ENCODE data around the gene TLNRD1. TPM values are rescaled to one million over a fixed set of nuclear protein-coding genes. Genes with fewer than 3 reads are reported as not detected.

The TLNRD1 gene
- total RNA-seq, 1 donor, result 13.4 TPM

DNA sequence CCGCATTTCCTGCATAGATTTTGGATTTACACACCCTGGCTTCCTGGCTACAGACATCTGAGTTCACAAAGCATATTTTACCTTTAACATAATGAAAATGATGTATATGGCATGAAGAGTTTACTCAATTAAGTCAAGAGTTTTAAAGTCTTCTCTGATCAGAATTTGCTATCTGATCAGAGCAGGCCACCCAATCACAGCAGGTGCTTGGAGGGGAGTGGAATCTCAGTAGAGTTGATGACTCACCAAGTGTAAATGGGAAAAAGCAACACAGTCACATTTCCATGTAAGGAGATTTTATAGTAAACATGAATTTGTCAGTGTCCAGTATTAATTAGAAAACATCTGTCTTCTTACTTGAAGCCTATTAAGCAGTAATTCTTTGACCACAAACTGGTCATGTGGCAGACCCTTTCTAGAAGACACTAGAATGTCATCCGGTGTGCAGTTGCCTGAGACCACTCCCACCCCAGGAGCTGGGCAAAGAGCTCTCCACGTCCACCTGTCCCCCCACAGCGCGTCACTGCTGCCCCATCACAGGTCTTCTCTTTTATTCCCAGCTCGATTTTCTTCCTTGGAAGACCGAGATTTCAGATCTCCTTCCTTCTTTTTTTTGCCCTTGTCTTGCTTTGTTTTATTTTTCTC is 21.9 kb upstream of the TLNRD1 start:
- no peak overlapping the region for H3K4me3 ChIP-seq (ENCODE audit: low read depth, low read length)
- TF ChIP-seq, protein P1, sequence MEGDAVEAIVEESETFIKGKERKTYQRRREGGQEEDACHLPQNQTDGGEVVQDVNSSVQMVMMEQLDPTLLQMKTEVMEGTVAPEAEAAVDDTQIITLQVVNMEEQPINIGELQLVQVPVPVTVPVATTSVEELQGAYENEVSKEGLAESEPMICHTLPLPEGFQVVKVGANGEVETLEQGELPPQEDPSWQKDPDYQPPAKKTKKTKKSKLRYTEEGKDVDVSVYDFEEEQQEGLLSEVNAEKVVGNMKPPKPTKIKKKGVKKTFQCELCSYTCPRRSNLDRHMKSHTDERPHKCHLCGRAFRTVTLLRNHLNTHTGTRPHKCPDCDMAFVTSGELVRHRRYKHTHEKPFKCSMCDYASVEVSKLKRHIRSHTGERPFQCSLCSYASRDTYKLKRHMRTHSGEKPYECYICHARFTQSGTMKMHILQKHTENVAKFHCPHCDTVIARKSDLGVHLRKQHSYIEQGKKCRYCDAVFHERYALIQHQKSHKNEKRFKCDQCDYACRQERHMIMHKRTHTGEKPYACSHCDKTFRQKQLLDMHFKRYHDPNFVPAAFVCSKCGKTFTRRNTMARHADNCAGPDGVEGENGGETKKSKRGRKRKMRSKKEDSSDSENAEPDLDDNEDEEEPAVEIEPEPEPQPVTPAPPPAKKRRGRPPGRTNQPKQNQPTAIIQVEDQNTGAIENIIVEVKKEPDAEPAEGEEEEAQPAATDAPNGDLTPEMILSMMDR (IDR thresholded peaks at IDR 0.05; ENCODE audit: insufficient read depth, low read depth, low read length), result no peak
- DNase-seq (ENCODE audit: low read depth), result peak; percentile 58

DNA sequence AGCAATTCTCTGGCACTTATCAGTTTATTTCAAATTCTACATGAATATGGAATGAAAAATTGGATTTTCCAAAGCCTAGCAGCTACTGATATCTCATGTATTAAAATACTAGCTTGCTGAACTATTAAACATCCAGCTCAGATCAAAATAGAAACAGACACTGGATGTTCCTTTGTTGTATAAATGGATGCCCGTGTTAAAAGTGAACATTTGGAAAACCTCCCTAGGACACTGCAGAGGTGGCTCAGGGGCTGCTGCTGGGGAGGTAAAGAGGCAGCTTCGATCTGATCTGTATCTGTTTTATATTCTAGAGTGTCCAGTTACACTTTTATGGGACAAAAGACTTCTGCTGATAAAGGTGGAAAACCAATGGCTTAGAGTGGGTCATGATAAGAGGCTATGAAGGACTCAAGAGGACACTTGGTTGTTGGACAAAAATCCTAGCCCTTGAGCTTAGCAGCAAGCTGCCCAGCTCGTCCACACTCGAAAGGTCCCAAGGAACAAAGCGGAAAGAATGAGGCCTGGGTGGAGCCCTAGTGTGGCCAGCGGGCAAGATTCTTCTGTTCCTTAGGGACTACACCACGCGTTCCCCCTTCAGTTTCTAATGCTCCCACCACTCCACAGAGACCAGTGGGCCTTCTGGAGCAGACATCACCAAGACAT is 21.1 kb upstream of the TLNRD1 start:
- TF ChIP-seq, protein P1 (IDR thresholded peaks at IDR 0.05; ENCODE audit: insufficient read depth, low read depth, low read length), result no peak
- no peak overlapping the region for H3K4me3 ChIP-seq (ENCODE audit: low read depth, low read length)
- no peak for DNase-seq (ENCODE audit: low read depth)

DNA sequence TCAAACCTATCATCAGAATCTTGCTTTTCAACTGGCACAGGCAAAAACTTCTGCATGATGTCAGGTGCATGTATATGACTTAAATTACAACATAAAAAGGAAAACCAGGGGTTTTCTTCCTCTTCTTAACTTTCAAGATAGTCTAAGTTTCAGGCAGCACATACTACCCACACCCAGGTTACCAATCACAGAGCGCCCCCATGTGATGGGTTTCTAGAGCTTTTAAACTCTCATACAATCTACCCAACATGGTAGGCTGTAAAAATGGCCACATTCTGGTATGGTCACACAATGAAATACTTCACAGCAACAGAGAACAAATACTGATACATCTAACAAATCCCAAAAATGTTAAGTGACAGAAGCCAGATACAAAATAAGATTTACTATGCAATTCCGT is 18.5 kb upstream of the TLNRD1 start:
- TF ChIP-seq, protein P1 (IDR thresholded peaks at IDR 0.05; ENCODE audit: insufficient read depth, low read depth, low read length), result no peak
- no peak overlapping the region for H3K4me3 ChIP-seq (ENCODE audit: low read depth, low read length)
- DNase-seq (ENCODE audit: low read depth), result no peak

DNA sequence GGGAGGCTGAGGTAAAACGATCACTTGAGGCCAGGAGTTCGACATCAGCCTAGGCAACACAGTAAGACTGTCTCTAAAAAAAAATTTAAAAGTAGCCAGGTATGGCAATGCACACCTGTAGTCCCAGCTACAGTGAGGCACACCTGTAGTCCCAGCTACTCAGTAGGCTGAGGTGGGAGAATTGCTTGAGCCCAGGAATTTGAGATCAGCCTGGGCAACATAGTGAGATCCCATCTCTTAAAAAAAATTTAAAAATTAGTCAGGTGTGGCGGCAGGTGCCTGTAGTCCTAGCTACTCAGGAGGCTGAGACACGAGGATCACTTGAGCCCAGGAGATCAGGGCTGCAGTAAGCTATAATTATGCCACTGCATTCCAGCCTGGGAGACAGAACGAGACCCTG is 17.9 kb upstream of the TLNRD1 start:
- TF ChIP-seq, protein P1 (IDR thresholded peaks at IDR 0.05; ENCODE audit: insufficient read depth, low read depth, low read length), result no peak
- no peak overlapping the region for H3K4me3 ChIP-seq (ENCODE audit: low read depth, low read length)
- no peak for DNase-seq (ENCODE audit: low read depth)

DNA sequence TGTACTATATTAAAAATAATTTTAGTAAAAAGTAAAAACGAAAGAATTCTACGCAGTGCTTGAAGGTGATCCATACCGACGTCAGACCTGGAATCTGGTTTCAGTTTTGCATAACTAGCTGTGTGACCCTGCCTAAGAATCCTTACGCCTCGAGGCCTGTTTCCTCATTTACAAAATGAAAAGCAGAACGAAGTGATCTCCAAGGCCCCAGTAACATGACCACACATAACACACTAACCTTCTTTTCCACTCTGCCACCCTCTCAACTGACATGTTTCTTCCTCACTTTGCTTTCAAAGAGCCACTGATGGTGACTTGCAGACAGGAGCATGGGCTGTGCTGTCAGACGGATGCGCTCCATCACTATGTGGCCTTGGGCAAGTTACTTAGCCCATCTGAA is 15.9 kb upstream of the TLNRD1 start:
- TF ChIP-seq, protein P1 (IDR thresholded peaks at IDR 0.05; ENCODE audit: insufficient read depth, low read depth, low read length), result no peak
- DNase-seq (ENCODE audit: low read depth), result peak; percentile 45
- no peak overlapping the region for H3K4me3 ChIP-seq (ENCODE audit: low read depth, low read length)

DNA sequence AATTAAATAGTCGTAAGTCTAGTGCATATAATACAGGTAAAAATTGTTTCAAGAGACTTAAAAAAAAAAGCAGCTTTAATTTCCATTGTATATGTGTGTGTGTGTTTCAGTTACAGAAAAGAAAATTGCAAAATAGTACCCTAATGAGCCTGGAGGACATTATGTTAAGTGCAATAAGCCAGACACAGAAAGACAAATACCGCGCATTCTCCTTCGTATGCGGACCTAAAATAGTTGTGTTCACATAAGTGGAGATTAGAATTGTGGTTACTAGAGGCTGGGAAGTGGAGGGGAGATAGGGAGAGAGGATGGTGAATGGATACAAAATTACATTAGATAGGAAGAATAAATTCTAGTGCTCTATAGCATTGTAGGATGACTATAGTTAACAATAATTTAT is 14.7 kb upstream of the TLNRD1 start:
- DNase-seq (ENCODE audit: low read depth), result no peak
- TF ChIP-seq, protein P1 (IDR thresholded peaks at IDR 0.05; ENCODE audit: insufficient read depth, low read depth, low read length), result no peak

More for the DNA sequence above, 14.7 kb upstream of the TLNRD1 start:
- H3K4me3 ChIP-seq (ENCODE audit: low read depth, low read length), result no peak overlapping the region

All from fibroblast of villous mesenchyme (primary cell).